Measurements from ENCODE around the gene CHD3. TPM values are rescaled to one million over a fixed set of nuclear protein-coding genes. Genes with fewer than 3 reads are reported as not detected.

CHD3 gene
- total RNA-seq, 1 donor from 2014 or later, result 12.8 TPM

DNA sequence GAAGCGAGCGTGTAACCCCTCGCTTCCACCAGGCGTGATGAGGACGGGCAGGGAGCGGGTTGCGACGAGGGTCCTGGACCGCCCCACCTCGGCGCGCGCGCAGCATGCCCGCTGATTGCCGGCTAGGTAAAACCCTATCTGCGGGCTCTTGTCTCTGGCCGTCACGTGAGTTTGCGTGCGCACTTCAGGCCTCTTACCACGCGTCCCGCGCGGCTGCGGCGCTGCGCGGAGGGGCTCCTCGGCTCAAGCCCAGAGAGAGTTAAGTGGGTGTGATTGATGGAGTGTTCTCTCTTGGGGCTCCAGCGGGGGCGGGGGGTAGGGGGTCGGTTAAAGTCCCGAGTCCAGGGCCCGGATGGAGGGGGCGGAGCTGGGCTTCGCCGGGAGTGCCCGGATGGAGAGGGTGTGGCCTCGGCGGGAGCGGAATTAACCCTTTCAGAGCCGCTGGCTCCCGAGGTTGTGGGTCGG is 46.6 kb upstream of the CHD3 start:
- DNase-seq (ENCODE audit: low spot score), result peak; percentile 96
- Histone ChIP-seq H3K4me2 (peak overlapping the region; percentile 99), H3K79me2 (ENCODE audit: low read depth) (peaks cover 73% of the 10 kb centered on the region), H3K27me3 (no peaks in the 10 kb centered on the region), H3K36me3 (no peaks in the 10 kb centered on the region), H2AFZ (replicated peaks) (no peak overlapping the region), H3K9ac (peak overlapping the region; percentile 55), H3K27ac (peak overlapping the region; percentile 56), H4K20me1 (ENCODE audit: low read depth) (peaks cover 83% of the 10 kb centered on the region), H3F3A (ENCODE audit: low read depth) (peaks cover 68% of the 10 kb centered on the region), H3K9me3 (ENCODE audit: low read depth) (no peaks in the 10 kb centered on the region), H3K4me1 (peaks cover 39% of the 10 kb centered on the region), H3K4me3 (peak overlapping the region; percentile 76)
- H3K36me3 Mint-ChIP-seq, result peaks cover 9% of the 10 kb centered on the region
- peak overlapping the region; percentile 95 for H3K4me3 Mint-ChIP-seq
- peak overlapping the region; percentile 95 for H3K27ac Mint-ChIP-seq
- TF ChIP-seq, protein P1, sequence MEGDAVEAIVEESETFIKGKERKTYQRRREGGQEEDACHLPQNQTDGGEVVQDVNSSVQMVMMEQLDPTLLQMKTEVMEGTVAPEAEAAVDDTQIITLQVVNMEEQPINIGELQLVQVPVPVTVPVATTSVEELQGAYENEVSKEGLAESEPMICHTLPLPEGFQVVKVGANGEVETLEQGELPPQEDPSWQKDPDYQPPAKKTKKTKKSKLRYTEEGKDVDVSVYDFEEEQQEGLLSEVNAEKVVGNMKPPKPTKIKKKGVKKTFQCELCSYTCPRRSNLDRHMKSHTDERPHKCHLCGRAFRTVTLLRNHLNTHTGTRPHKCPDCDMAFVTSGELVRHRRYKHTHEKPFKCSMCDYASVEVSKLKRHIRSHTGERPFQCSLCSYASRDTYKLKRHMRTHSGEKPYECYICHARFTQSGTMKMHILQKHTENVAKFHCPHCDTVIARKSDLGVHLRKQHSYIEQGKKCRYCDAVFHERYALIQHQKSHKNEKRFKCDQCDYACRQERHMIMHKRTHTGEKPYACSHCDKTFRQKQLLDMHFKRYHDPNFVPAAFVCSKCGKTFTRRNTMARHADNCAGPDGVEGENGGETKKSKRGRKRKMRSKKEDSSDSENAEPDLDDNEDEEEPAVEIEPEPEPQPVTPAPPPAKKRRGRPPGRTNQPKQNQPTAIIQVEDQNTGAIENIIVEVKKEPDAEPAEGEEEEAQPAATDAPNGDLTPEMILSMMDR (IDR thresholded peaks at IDR 0.05), result no peak
- TF ChIP-seq EZH2phosphoT487 (IDR thresholded peaks at IDR 0.05) (no peak), EZH2 (IDR thresholded peaks at IDR 0.05) (no peak)
- peaks cover 8% of the 10 kb centered on the region for H3K27me3 Mint-ChIP-seq (ENCODE audit: insufficient read depth, low read depth)
- H3K4me1 Mint-ChIP-seq, result peaks cover 55% of the 10 kb centered on the region
- H3K9me3 Mint-ChIP-seq, result no peaks in the 10 kb centered on the region

DNA sequence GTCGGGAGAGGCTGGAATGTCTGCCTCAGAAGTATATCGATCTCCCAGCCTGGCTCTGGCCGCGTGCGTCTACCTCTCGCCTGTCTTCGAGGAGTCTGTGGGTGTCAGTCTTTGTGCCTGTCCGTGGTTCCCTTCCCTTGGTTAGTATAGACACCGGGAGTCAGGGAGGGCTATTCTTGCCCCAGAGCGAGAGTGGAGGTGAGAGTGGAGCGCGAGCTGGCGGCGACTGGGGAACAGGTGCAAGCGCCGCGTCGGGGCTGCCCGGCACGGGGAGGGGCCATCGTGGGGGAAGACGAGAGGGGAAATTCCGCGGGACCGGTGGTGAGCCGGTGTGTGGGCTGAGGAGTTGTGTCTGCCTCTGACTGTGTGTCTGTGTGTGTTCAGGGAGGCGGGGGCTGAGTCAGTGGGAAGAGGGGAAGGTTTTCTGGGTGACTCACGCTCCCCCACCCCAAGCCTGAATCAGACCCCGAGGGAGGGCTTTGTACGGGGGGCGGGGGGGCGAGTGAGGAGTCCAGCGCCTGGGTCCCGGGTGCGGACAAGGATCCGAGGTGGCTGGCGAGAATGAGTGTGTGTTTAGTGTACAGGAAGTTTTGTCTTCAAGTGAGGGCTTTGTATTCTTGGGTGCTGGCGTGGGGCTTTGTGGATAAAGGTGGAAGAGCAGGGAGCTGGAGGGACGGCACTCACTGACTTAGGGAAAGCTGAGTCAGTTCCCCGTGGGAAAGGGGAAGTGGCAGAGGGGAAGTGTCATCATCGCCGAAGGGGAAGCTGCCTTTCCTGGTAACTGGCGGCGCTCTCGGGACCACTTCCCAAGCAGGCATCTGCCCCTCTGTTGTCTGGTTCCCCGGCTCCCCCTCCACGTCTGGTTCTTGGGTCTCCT is 46.0 kb upstream of the CHD3 start:
- H3K9ac ChIP-seq, result peak overlapping the region; percentile 4
- H3K4me1 ChIP-seq, result peaks cover 34% of the 10 kb centered on the region
- peaks cover 48% of the 10 kb centered on the region for H3K4me1 Mint-ChIP-seq
- H4K20me1 ChIP-seq (ENCODE audit: low read depth), result peaks cover 90% of the 10 kb centered on the region
- H3K36me3 ChIP-seq, result no peaks in the 10 kb centered on the region
- no peak overlapping the region for H2AFZ ChIP-seq (replicated peaks)
- H3K27ac ChIP-seq, result no peak overlapping the region
- no peak for TF ChIP-seq EZH2 (IDR thresholded peaks at IDR 0.05)
- no peak for TF ChIP-seq EZH2phosphoT487 (IDR thresholded peaks at IDR 0.05)
- TF ChIP-seq, protein P1 (IDR thresholded peaks at IDR 0.05), result no peak
- no peaks in the 10 kb centered on the region for H3K9me3 ChIP-seq (ENCODE audit: low read depth)
- peaks cover 8% of the 10 kb centered on the region for H3K27me3 Mint-ChIP-seq (ENCODE audit: insufficient read depth, low read depth)
- H3K79me2 ChIP-seq (ENCODE audit: low read depth), result peaks cover 71% of the 10 kb centered on the region
- no peaks in the 10 kb centered on the region for H3K27me3 ChIP-seq
- H3K9me3 Mint-ChIP-seq, result no peaks in the 10 kb centered on the region
- peak overlapping the region; percentile 95 for H3K27ac Mint-ChIP-seq
- DNase-seq (ENCODE audit: low spot score), result peak; percentile 54
- peak overlapping the region; percentile 99 for H3K4me2 ChIP-seq
- peaks cover 9% of the 10 kb centered on the region for H3K36me3 Mint-ChIP-seq
- H3F3A ChIP-seq (ENCODE audit: low read depth), result peaks cover 61% of the 10 kb centered on the region
- peak overlapping the region; percentile 76 for H3K4me3 ChIP-seq
- H3K4me3 Mint-ChIP-seq, result peak overlapping the region; percentile 95

DNA sequence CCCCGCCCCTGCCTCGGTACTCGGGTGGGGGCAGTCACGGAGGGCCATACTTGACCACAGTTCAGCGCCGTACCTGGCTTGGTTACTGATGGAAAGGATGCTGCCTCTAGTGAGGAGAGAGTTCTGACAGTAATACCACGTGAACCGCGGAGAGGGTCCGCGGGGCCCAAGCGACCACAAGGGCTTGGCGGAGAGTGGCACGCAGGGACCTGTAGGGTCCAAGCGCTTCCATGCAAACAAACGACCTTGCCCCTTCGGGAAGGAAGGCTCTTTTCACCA is 45.4 kb upstream of the CHD3 start:
- H3K4me1 Mint-ChIP-seq, result peaks cover 46% of the 10 kb centered on the region
- TF ChIP-seq EZH2phosphoT487 (IDR thresholded peaks at IDR 0.05) (no peak), EZH2 (IDR thresholded peaks at IDR 0.05) (no peak)
- TF ChIP-seq, protein P1 (IDR thresholded peaks at IDR 0.05), result no peak
- Histone ChIP-seq H3K36me3 (no peaks in the 10 kb centered on the region), H3K4me1 (peaks cover 32% of the 10 kb centered on the region), H3K9me3 (ENCODE audit: low read depth) (no peaks in the 10 kb centered on the region), H3K4me2 (peak overlapping the region; percentile 99), H3K4me3 (peak overlapping the region; percentile 76), H3K27ac (no peak overlapping the region), H3F3A (ENCODE audit: low read depth) (peaks cover 57% of the 10 kb centered on the region), H3K27me3 (no peaks in the 10 kb centered on the region), H3K79me2 (ENCODE audit: low read depth) (peaks cover 67% of the 10 kb centered on the region), H3K9ac (no peak overlapping the region), H4K20me1 (ENCODE audit: low read depth) (peaks cover 96% of the 10 kb centered on the region), H2AFZ (replicated peaks) (no peak overlapping the region)
- H3K9me3 Mint-ChIP-seq, result no peaks in the 10 kb centered on the region
- peaks cover 10% of the 10 kb centered on the region for H3K36me3 Mint-ChIP-seq
- peak overlapping the region; percentile 95 for H3K27ac Mint-ChIP-seq
- peak overlapping the region; percentile 95 for H3K4me3 Mint-ChIP-seq
- DNase-seq (ENCODE audit: low spot score), result no peak
- H3K27me3 Mint-ChIP-seq (ENCODE audit: insufficient read depth, low read depth), result peaks cover 8% of the 10 kb centered on the region
